ENCODE results near the gene SLC39A13. TPM values are rescaled to one million over a fixed set of nuclear protein-coding genes. Genes with fewer than 3 reads are reported as not detected.
"Not testable (repeated sequence)": the region's sequence is repeated elsewhere in the genome, so short reads cannot be mapped to it uniquely, and the experiment has no call there.

Gene SLC39A13
- total and polyA plus RNA-seq, 2 donors (not counting 1 experiment from before 2014, with no cell fraction given): 62.9 to 88.7 TPM

DNA sequence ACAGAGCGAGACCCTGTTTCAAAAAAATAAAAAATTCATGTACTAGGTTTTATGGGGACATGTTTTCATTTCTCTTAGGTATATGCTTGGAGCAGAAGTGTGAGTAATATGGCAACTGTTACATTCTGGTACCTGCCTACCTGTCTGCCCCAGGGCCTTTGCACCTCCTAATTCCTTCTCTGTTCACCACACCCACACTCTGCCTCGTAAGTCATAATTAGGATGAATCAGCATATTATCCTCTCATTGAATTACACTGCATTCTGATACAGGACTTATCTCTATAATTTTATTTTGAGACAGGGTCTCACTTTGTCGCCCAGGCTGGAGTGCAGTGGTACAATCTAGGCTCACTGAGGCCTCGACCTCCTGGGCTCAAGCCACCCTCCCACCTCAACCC, 43.6 kb downstream of the SLC39A13 start:
- TF ChIP-seq, protein P1, sequence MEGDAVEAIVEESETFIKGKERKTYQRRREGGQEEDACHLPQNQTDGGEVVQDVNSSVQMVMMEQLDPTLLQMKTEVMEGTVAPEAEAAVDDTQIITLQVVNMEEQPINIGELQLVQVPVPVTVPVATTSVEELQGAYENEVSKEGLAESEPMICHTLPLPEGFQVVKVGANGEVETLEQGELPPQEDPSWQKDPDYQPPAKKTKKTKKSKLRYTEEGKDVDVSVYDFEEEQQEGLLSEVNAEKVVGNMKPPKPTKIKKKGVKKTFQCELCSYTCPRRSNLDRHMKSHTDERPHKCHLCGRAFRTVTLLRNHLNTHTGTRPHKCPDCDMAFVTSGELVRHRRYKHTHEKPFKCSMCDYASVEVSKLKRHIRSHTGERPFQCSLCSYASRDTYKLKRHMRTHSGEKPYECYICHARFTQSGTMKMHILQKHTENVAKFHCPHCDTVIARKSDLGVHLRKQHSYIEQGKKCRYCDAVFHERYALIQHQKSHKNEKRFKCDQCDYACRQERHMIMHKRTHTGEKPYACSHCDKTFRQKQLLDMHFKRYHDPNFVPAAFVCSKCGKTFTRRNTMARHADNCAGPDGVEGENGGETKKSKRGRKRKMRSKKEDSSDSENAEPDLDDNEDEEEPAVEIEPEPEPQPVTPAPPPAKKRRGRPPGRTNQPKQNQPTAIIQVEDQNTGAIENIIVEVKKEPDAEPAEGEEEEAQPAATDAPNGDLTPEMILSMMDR (conservative IDR thresholded peaks at IDR 0.05 in 1 of 2, IDR thresholded peaks at IDR 0.05 in 1 of 2; ENCODE audit: low read depth in 1 of 2, low read length in 2 of 2): no peak
- TF ChIP-seq EZH2 (IDR thresholded peaks at IDR 0.05; ENCODE audit: low read length, missing control alignments): no peak
- H3K27ac ChIP-seq (ENCODE audit: insufficient read depth, low read length): no peak overlapping the region
- H3K4me3 ChIP-seq (replicated peaks in 1 of 4; ENCODE audit: control extremely low read depth in 1 of 4, insufficient read depth in 1 of 4, low read depth in 3 of 4, low read length in 4 of 4): no peak overlapping the region
- no peak overlapping the region for H3K4me2 ChIP-seq (ENCODE audit: extremely low read depth, insufficient read depth, low read length)
- H3K27me3 ChIP-seq (ENCODE audit: control insufficient read depth, insufficient read depth, low read length): no peaks in the 10 kb centered on the region
- no peaks in the 10 kb centered on the region for H3K9me3 ChIP-seq (ENCODE audit: control insufficient read depth, insufficient read depth, low read depth, low read length)
- no peak for DNase-seq (ENCODE audit: low read depth in 2 of 2)
- H3K36me3 ChIP-seq (ENCODE audit: control insufficient read depth, insufficient read depth, low read length): no peaks in the 10 kb centered on the region
- no peaks in the 10 kb centered on the region for H3K4me1 ChIP-seq (ENCODE audit: control insufficient read depth, extremely low read depth, insufficient read depth, low read length)
- H4K20me1 ChIP-seq (ENCODE audit: control insufficient read depth, extremely low read depth, insufficient read depth, low read length): no peaks in the 10 kb centered on the region
- H2AFZ ChIP-seq (ENCODE audit: low read length): no peak overlapping the region
- no peak overlapping the region for H3K9ac ChIP-seq (ENCODE audit: insufficient read depth, low read length)
- no peaks in the 10 kb centered on the region for H3K79me2 ChIP-seq (ENCODE audit: control insufficient read depth, insufficient read depth, low read length)

- DNase-seq (ENCODE audit: low read depth in 2 of 2): no peak
- TF ChIP-seq, protein P1 (conservative IDR thresholded peaks at IDR 0.05 in 1 of 2, IDR thresholded peaks at IDR 0.05 in 1 of 2; ENCODE audit: low read depth in 1 of 2, low read length in 2 of 2): no peak
- no peak for TF ChIP-seq EZH2 (IDR thresholded peaks at IDR 0.05; ENCODE audit: low read length, missing control alignments)
- Histone ChIP-seq H3K36me3 (ENCODE audit: control insufficient read depth, insufficient read depth, low read length) (no peaks in the 10 kb centered on the region), H3K79me2 (ENCODE audit: control insufficient read depth, insufficient read depth, low read length) (no peaks in the 10 kb centered on the region), H3K9me3 (ENCODE audit: control insufficient read depth, insufficient read depth, low read depth, low read length) (no peaks in the 10 kb centered on the region), H3K4me3 (replicated peaks in 1 of 4; ENCODE audit: control extremely low read depth in 1 of 4, insufficient read depth in 1 of 4, low read depth in 3 of 4, low read length in 4 of 4) (no peak overlapping the region), H2AFZ (ENCODE audit: low read length) (no peak overlapping the region), H3K9ac (ENCODE audit: insufficient read depth, low read length) (no peak overlapping the region), H3K27ac (ENCODE audit: insufficient read depth, low read length) (no peak overlapping the region), H3K4me1 (ENCODE audit: control insufficient read depth, extremely low read depth, insufficient read depth, low read length) (no peaks in the 10 kb centered on the region), H3K27me3 (ENCODE audit: control insufficient read depth, insufficient read depth, low read length) (no peaks in the 10 kb centered on the region), H3K4me2 (ENCODE audit: extremely low read depth, insufficient read depth, low read length) (no peak overlapping the region), H4K20me1 (ENCODE audit: control insufficient read depth, extremely low read depth, insufficient read depth, low read length) (no peaks in the 10 kb centered on the region)
Measured at GRCh38 chr11:47453365-47453764, 45.0 kb downstream of the SLC39A13 start.

DNA sequence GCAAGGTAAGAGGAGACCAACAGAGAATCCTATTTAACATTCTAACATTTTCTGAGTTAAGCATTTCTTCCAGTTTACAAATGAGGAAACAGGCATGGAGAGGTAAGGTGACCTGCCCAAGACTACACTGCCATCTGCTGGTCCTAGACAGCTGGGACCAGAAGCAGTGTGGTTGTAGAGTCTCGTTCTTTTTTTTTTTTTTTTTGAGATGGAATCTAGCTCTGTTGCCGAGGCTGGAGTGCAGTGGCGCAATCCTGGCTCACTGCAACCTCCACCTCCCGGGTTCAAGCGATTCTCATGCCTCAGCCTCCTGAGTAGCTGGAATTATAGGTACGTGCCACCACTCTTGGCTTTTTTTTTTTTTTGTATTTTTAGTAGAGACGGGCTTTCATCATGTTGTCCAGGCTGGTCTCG, 45.9 kb downstream of the SLC39A13 start:
- not testable (repeated sequence) for H3K36me3 ChIP-seq (ENCODE audit: control insufficient read depth, insufficient read depth, low read length); H3K4me1 ChIP-seq (ENCODE audit: control insufficient read depth, extremely low read depth, insufficient read depth, low read length); H2AFZ ChIP-seq (ENCODE audit: low read length); H3K9me3 ChIP-seq (ENCODE audit: control insufficient read depth, insufficient read depth, low read depth, low read length); H3K27me3 ChIP-seq (ENCODE audit: control insufficient read depth, insufficient read depth, low read length); H3K9ac ChIP-seq (ENCODE audit: insufficient read depth, low read length); H3K4me3 ChIP-seq (replicated peaks in 1 of 4; ENCODE audit: control extremely low read depth in 1 of 4, insufficient read depth in 1 of 4, low read depth in 3 of 4, low read length in 4 of 4); H3K79me2 ChIP-seq (ENCODE audit: control insufficient read depth, insufficient read depth, low read length); H3K27ac ChIP-seq (ENCODE audit: insufficient read depth, low read length); H4K20me1 ChIP-seq (ENCODE audit: control insufficient read depth, extremely low read depth, insufficient read depth, low read length); H3K4me2 ChIP-seq (ENCODE audit: extremely low read depth, insufficient read depth, low read length)
- peak; percentile 77 to 89 for DNase-seq (ENCODE audit: low read depth in 2 of 2)
- TF ChIP-seq, protein P1 (conservative IDR thresholded peaks at IDR 0.05 in 1 of 2, IDR thresholded peaks at IDR 0.05 in 1 of 2; ENCODE audit: low read depth in 1 of 2, low read length in 2 of 2): peak; percentile 79 to 88

Data from fibroblast of lung (primary cell).